Spleen (tissue), 11 donors: ENCODE data around the gene HOXA10. TPM values are rescaled to one million over a fixed set of nuclear protein-coding genes. Genes with fewer than 3 reads are reported as not detected.
A peak's percentile ranks its signal among the peaks of the same experiment; 100 is the strongest.

ENCODE experiments used
- DNase-seq: peaks from one replicate; pipeline ENCODE4 v3.0.0-alpha.2; 2020
- H3K27ac ChIP-seq, 8 donors: fragments of 200-600 bp; sonication (generic) in 7 of 8; 1 replicate in 4 of 8; 2 replicates in 4 of 8; pipeline versions ENCODE4 v1.5.0 to v1.8.0; 2016 to 2021; ENCODE audit warnings: inconsistent platforms in 4 of 8, mild to moderate bottlenecking in 4 of 8, moderate library complexity in 1 of 8
- H3K27me3 ChIP-seq, 7 donors: fragments of 200-600 bp; sonication (generic) in 6 of 7; replicated peaks in 1 of 7; 1 replicate in 4 of 7; 2 replicates in 3 of 7; pipeline versions ENCODE4 v1.5.0 to v1.8.0; 2016 to 2021; ENCODE audit warnings: inconsistent platforms in 3 of 7, mild to moderate bottlenecking in 1 of 7
- H3K36me3 ChIP-seq, 6 donors: fragments of 200-600 bp; sonication (generic) in 5 of 6; 1 replicate in 4 of 6; 2 replicates in 2 of 6; pipeline versions ENCODE4 v1.5.0 to v1.8.0; 2016 to 2021; ENCODE audit warnings: inconsistent platforms in 2 of 6
- H3K4me1 ChIP-seq, 6 donors: fragments of 200-600 bp; sonication (generic) in 5 of 6; 1 replicate in 3 of 6; 2 replicates in 3 of 6; pipeline versions ENCODE4 v1.5.0 to v1.8.0; 2016 to 2021; ENCODE audit warnings: inconsistent platforms in 3 of 6
- H3K4me3 ChIP-seq, 8 donors: fragments of 200-600 bp; sonication (generic) in 7 of 8; 1 replicate in 4 of 8; 2 replicates in 4 of 8; pipeline versions ENCODE4 v1.5.0 to v1.8.0; 2016 to 2021; ENCODE audit warnings: inconsistent platforms in 4 of 8, mild to moderate bottlenecking in 4 of 8, moderate library complexity in 2 of 8
- H3K9me3 ChIP-seq, 8 donors: fragments of 200-600 bp; sonication (generic) in 7 of 8; 1 replicate in 4 of 8; 2 replicates in 4 of 8; pipeline versions ENCODE4 v1.5.0 to v1.8.0; 2016 to 2021; ENCODE audit warnings: inconsistent platforms in 4 of 8
- CTCF ChIP-seq, 11 experiments: fragments of 200-600 bp in 7 of 11; fragments of 450-650 bp in 4 of 11; sonication (generic) in 4 of 11; IDR thresholded peaks in 8 of 11; conservative IDR thresholded peaks in 3 of 11; 1 replicate in 7 of 11; 2 replicates in 4 of 11; pipeline versions ENCODE4 v1.4.0 to v1.8.0; 2016 to 2021; ENCODE audit warnings: antibody characterized with exemption in 11 of 11, inconsistent platforms in 4 of 11, mild to moderate bottlenecking in 1 of 11
- POLR2A ChIP-seq, 3 donors: fragments of 450-650 bp; IDR thresholded peaks; one replicate each; pipeline ENCODE4 v1.5.1; 2017; ENCODE audit warnings: antibody characterized with exemption in 3 of 3, mild to moderate bottlenecking in 1 of 3
- POLR2AphosphoS5 ChIP-seq, 3 donors: sonication (generic); formaldehyde crosslinking; IDR thresholded peaks; one replicate each; pipeline ENCODE4 v1.5.1; 2017; ENCODE audit warnings: antibody characterized with exemption in 3 of 3
- WGBS, 5 donors: extraction: QIAGEN DNeasy Blood & Tissue Kit in 3 of 5; methylation state at CpG; one replicate each; pipeline versions ENCODE4 v1.1.5 to v1.1.7; 2013 to 2018; 5-methylcytosine and 5-hydroxymethylcytosine counted together
- intact Hi-C: fragments of 100-400 bp; cut with DNase I; formaldehyde crosslinking; loops from one replicate; pipeline ENCODE4 v1.15.0; 2023; ENCODE audit warnings: low total_unique reads
- polyA plus RNA-seq, 3 donors: library from polyadenylated mRNA; stranded (reverse); fragments of 200-250 nt; gene quantifications; one replicate each; pipeline ENCODE4 v1.2.1, GENCODE V29; 2013
- total RNA-seq, 7 donors: library from RNA; depleted of rRNA in 3 of 7; stranded (reverse); fragments of >200 nt in 3 of 7; fragmentation: NEBNext Ultra II Directional in 4 of 7; extraction: Animal tissue kit (Norgen Biotek cat#: 25700) in 4 of 7; gene quantifications; one replicate each; pipeline versions ENCODE4 v1.1.0 to v1.2.1, GENCODE V29; 2016 to 2021
- donor health status: healthy with polysubstance abuse.
- donor health status: DM: no; HTN: no; CAD: no; lungs with moderate emphysema.
- donor health status: DM: no; HTN: no; CAD: no.
- donor health status: Bipolar disorder and iron deficiency.
- donor health status: healthy.
- donor health status: DM: no; HTN: no; CAD: no.
- donor health status: DM: yes; HTN: yes; CAD: no.

Gene HOXA10
- total and polyA plus RNA-seq, 10 donors = 0.05 to 0.72 (median 0.20) TPM; not detected in 4

GRCh38 chr7:27169658-27170425 lies 4.3 kb downstream of the HOXA10 start:
- Histone ChIP-seq H3K27me3 (peaks cover 65 to 100% (median 100%) of the 10 kb centered on the region in 7 donors), H3K27ac (no peak overlapping the region), H3K4me3 (peak overlapping the region in 3 of 8 donors; percentile 1 to 31 (median 10)), H3K9me3 (peaks cover 0 to 21% (median 0%) of the 10 kb centered on the region in 8 donors), H3K36me3 (no peaks in the 10 kb centered on the region), H3K4me1 (peaks cover 30 to 93% (median 68%) of the 10 kb centered on the region in 6 donors)
- TF ChIP-seq POLR2A (IDR thresholded peaks at IDR 0.05) (no peak), CTCF (IDR thresholded peaks at IDR 0.05 in 8 of 11, conservative IDR thresholded peaks at IDR 0.05 in 3 of 11) (no peak), POLR2AphosphoS5 (IDR thresholded peaks at IDR 0.05) (no peak)
- peak; percentile 69 for DNase-seq
- 2 to 17% (median 3%) methylated on average over 31 to 46 of the region's 46 CpGs for WGBS, 5 donors
- intact Hi-C loops = loop anchor here (10.0 kb wide), 1 partner anchor 1305 kb away; no protein-coding TSS in a partner anchor

GRCh38 chr7:27168265-27168947 lies 5.7 kb downstream of the HOXA10 start:
- no peak overlapping the region for H3K27ac ChIP-seq
- H3K36me3 ChIP-seq = no peaks in the 10 kb centered on the region
- H3K4me1 ChIP-seq = peaks cover 20 to 93% (median 68%) of the 10 kb centered on the region in 6 donors
- intact Hi-C loops = loop anchor here (10.0 kb wide), 1 partner anchor 1304 kb away; no protein-coding TSS in a partner anchor
- no peak overlapping the region for H3K4me3 ChIP-seq
- 11 to 38% (median 12%) methylated on average over 20 to 25 of the region's 25 CpGs for WGBS, 5 donors
- H3K9me3 ChIP-seq = peaks cover 0 to 23% (median 0%) of the 10 kb centered on the region in 8 donors
- TF ChIP-seq POLR2A (IDR thresholded peaks at IDR 0.05) = no peak
- TF ChIP-seq POLR2AphosphoS5 (IDR thresholded peaks at IDR 0.05) = no peak
- no peak for TF ChIP-seq CTCF (IDR thresholded peaks at IDR 0.05 in 8 of 11, conservative IDR thresholded peaks at IDR 0.05 in 3 of 11)
- peak; percentile 71 for DNase-seq
- H3K27me3 ChIP-seq = peaks cover 53 to 100% (median 100%) of the 10 kb centered on the region in 7 donors

- TF ChIP-seq POLR2AphosphoS5 (IDR thresholded peaks at IDR 0.05) (no peak), CTCF (IDR thresholded peaks at IDR 0.05 in 8 of 11, conservative IDR thresholded peaks at IDR 0.05 in 3 of 11) (no peak), POLR2A (IDR thresholded peaks at IDR 0.05) (no peak)
- Histone ChIP-seq H3K27ac (no peak overlapping the region), H3K4me3 (no peak overlapping the region), H3K4me1 (peaks cover 16 to 90% (median 64%) of the 10 kb centered on the region in 6 donors), H3K27me3 (peaks cover 49 to 100% (median 99%) of the 10 kb centered on the region in 7 donors), H3K36me3 (no peaks in the 10 kb centered on the region), H3K9me3 (peaks cover 0 to 23% (median 0%) of the 10 kb centered on the region in 8 donors)
- intact Hi-C loops = loop anchor here (10.0 kb wide), 1 partner anchor 1303 kb away; no protein-coding TSS in a partner anchor
- 13 to 30% (median 17%) methylated on average over 4 of the region's 4 CpGs for WGBS, 5 donors
- peak; percentile 3 for DNase-seq
These were observed 6.2 kb downstream of the HOXA10 start for GRCh38 chr7:27167916-27168264.
